HG03558 (cell line): ENCODE data around the gene RALB.

Source experiments
- ATAC-seq: cut with Tn5 transposase; IDR thresholded peaks from one replicate; pipeline ENCODE4 v1.9.1; 2021; ENCODE audit warnings: moderate number of reproducible peaks; ENCODE audit not compliant: unreplicated experiment; ENCODE audit errors: extremely low read depth

RALB gene, protein sequence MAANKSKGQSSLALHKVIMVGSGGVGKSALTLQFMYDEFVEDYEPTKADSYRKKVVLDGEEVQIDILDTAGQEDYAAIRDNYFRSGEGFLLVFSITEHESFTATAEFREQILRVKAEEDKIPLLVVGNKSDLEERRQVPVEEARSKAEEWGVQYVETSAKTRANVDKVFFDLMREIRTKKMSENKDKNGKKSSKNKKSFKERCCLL

DNA sequence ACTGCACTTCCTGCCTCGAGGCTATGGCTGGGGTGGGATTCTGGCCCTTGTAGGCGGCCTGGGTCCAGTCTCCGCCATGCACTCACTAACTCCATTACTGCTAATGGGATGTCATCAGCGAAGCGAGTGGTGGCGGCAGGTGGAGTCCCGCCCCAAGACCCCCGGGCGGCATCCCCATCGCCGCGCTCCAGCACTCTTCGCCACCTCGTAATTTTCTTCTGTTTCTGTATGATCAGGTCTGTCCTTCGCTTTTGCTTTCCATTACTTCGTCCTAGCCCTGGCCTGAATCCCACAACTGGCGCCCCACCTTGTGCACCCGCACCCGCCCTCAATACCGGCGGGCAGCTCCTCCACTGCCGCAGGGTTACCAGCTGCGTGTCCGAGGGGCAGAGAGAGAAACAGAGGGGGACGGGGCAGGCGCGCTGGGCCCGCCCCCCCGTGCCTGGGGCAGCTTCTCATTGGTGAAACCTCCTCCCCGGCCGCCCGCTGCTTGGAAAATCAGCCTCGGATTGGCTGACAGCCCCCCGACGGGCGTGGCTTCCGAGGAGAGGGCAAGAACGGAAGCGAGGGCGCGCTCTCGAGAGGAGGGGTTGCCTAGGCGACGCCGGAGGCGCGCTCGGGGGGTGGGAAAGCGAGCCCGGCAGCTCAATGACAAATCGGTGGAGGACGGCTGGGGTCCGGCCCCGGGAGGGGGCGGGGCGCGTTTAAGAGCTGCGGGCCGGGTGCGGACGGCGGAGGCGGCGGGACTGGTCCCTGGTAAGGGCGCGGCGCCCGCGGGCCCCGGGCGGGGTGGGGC, at the start of gene RALB:
RALB (plus strand) TSS at position 628 of the 796 bp plus-strand sequence. CDS start 25,813 bp downstream, outside the sequence.
- peak; percentile 70 for ATAC-seq

DNA sequence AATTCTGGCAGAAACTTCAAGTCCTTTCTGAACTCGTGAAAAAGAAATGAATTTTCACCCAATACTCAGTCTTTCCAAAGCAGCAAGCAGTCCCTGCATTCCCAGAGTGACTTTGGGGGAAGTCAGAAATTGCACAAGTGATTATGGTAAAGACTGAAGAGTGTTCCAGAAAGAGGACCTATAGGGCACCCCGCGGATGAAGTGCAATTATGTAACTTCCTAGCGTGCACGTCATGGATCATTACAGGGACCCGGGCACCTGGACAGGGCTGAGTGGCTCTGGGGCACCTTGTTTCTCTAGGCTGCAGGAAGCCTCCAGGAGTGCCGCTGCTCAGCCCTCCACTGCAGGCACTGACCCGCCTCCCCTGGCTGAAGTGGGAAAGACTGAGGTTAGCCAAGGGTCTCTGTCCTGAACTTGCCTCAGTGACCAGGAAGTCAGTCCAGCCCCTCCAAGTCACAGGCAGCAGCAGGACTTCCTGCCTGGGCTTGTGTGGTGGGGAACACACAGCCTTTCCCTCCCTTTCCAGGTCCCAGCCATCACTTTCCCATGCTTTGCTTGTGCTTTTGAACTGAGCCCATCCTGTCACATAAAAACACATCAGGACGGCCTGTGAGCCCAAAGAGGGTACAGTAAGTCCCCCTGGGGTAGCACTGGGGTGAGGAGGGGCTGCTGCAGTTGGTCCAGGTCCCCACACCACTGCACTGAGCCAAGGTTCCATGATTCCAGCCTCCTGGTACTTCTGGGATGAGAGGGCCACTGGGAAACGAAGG, 49.2 kb upstream of the RALB start:
- ATAC-seq, result no peak

DNA sequence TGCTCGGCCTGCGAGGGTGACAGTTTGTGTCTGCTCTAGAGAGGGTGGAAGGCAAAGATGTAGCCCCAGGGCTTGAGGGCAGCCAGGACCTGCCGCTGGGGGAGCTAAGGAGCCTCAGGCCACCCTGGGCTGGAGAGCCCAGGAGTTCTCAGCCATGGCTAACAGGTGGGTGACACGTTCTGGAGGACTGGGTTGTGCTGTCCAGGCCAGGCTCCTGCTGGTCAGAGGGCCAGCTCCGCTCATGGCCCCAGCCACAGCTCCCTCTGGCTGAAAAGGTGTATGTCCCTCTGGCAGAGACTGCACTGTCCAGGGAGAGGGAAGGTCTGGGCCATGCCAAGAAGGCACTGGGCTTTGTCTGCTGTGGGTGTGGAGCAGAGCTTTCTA, 48.6 kb upstream of the RALB start:
- ATAC-seq, result no peak

DNA sequence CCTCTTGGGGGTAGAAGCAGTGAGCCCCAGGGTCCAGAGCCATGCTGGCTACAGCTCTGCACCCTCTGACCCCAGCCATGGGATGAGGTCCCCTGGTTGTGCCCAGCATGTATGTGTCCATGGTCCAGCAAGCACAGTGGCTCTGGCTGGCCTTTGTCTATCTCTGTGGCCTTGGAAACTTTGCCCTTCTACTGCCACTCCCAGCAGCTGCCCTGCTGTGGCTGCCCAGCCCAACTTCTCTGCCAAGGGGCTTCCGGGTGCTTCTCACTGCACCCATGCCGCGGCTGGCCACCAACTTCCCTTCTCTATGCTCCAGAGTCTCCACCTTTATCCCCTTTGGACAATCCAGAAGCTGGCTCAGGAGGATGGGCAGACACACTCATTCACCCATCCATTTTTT, 48.2 kb upstream of the RALB start:
- ATAC-seq, result no peak

DNA sequence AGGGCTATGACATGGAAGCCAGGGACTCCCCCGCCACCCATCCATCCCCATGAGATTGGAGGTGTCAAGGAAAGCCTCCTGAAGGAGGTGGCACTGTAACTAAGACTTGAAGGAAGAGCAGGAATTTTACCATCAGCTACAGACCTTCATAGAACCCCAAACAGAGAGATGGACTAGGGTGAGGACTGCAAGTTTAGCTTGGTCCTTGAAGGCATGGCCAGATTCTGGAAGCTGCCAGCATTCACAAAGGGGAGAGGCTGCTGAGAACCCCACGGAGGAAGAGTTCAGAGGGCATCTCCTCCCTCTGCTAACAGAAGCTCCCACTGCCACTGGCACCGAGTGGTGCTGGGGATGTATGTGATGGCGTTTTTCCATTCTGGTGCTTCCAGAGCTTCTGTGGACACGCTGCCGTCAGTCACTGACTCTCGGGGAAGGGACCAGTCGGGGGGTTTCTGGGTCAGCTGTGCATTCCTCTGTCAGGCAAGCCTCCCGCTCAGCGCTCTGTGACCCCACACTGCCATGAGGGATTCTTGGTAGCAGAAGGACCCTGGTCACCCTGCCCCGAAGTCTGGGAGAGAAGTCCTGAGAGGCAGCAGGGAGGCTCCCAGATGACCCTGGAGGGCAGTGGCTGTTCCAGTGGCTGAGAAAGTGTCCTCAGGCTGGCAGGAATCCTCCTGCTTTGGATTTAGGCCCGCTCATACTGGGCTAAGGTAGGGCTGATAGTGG, 47.5 kb upstream of the RALB start:
- ATAC-seq, result no peak

DNA sequence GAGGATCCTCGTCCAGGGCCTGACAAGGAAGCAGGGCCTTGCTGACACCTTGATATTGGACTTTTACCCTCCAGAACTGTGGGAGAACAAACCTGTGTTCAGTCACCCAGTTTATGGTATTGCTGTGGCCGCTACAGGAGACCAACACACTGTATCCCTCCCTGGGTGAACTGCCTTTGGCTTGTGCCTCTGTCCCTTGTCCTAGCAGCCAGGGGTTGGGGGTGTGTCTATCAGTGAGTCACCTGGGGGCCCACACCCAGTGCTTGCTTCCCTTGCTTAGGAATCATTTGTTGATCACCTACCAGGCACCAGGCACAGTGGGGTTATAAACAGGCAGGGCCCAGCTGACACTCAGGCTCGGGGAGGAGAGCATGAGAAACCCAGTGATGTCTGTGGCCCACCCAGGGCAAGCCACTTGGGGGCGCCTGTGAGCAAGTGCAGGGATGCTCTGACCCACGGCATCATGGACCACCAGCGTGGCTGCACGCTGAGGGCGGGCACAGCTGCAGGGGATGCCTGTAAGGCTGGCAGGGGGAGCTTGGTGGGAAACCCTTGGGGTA, 46.5 kb upstream of the RALB start:
- ATAC-seq, result no peak

DNA sequence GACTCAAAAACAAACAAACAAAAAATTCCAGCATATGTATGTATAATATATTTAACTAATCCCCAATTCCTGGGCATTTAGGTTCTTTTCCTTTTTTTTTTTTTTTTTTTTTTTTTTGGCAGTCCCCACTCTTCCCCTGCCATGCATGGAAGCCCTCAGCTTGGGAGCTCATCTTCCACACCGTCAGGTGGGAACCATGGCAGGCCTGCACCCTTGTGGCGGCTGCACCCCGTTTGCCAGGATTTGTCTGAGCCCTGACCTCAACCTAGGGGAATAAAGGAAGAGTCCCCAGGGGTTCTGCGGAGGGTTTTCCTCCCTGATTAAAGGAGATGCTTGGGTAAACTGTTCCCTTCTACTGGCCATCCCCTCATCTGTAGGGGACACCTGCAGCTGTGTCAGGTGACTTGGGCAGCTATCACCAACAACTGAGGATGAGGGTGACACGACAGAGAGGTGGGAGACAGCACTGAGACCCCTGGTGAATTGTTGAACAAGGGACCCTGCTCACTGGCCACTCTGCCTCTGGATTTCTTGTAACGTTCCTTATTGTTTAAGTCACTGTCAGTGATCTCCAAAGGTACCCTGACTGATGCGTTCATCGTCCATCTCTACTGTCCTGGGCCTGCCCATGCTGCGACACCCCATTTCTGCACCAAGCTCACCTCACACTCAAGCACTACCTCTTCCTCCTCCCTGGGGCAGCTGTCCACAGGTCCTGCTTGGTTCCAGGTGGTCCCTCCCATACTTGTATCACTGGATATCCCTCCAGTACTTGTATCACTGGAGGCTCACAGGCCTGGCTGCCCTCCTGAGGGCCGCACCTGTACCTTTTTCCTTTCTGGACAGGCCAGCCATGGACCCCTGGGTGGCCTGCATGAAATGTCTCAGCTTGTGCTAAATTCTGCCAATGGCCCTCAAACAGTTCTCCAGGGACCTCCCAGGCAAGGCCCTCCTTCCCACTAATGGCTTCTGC, 44.0 kb upstream of the RALB start:
- no peak for ATAC-seq

DNA sequence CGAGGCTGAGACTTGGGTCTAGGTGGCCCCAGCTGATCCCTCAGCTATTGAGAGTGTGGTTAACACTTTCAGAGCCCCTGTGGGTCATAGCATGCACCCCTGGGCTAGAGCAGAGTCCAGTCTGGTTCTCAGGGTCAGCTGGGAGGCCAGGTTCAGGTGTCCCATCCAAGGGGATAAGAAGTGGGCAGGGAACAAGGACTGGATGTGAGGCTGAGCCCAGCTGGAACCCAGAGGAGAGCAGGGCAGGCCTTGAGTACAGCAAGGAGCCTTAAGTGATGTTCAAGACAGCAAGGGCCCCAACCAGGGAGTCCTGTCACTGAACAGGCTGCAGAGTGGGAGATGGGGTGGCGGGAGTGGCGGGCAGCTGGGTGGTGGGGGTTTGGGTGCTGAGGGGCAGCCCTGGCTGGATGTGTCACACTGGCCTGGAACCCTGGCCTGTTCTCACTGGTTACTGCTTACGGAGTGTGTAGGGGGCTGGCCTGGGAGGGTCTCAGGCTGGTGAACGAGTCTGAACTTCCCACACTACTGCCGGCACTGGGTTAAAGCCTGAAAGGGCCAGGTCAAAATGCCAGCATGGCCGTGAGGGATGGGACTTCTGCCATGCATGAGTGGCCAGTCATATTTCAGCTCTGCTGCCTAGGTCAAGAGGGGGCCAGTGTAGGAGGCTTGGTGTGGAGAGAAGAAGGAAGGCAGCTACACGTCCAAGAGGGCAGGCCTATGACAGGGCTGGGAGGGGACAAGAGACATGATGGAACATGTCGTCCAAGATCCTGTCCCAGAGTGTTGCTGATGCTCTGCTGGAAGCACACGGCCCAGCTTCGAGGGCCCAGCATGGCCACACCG, 43.0 kb upstream of the RALB start:
- no peak for ATAC-seq

DNA sequence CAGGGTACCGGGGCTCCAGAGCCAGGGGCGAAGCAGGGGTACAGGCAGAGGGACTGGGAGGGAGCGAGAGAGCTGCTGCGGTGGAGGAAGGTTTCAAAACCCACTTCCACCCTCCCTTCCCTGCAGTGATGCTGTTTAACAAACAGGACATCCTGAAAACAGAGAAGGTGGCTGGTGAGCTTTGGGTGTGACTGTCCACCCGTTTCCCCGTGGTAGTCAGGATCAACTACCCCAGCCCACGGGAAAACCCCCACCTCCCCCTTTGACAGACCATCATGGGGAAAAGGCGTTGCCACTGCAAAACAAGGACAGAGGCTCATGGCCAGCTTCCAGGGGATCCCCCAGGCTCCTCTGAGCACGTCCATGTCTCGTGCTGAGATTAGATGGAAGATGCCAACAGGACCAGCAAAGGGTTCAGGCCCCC, 42.4 kb upstream of the RALB start:
- ATAC-seq, result no peak

DNA sequence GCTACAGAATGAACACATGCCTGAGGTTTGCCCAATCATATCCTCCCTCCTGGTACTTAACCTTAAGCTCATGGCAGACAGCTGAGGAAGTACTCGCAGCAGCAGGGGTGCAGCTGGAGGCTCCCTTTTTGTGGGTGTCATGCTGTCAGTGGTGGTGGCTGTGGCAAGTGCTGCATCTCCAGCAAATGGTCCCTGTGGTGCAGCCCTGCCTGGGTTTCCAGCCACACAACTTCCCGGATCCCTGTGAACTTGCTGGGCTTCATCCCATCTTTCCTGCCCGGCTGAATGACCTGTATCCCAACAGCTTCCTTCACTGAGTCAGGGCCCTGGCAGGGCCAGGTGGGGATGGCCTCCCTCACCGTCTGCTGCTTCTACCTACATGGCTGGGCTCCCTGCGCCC, 34.5 kb upstream of the RALB start:
- ATAC-seq, result no peak

DNA sequence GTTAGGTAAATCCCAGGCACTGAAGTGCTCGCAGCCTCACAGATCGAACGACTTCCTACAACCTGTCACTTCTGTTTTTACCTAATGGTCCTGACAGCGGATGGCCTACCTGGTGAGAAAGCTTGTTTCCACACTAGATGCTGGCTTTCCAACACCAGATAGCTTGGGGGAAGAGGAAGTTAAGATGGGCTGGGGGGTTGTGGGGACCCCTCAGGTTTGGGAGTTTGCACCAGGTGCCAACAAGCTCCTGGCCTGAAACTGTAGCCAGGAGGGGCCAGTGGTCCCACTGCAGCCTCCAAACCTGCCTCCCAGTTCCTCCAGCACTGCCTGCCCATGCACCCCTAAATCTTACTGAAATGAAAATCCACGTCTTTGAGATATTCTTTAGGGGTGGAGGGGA, 33.4 kb upstream of the RALB start:
- no peak for ATAC-seq

DNA sequence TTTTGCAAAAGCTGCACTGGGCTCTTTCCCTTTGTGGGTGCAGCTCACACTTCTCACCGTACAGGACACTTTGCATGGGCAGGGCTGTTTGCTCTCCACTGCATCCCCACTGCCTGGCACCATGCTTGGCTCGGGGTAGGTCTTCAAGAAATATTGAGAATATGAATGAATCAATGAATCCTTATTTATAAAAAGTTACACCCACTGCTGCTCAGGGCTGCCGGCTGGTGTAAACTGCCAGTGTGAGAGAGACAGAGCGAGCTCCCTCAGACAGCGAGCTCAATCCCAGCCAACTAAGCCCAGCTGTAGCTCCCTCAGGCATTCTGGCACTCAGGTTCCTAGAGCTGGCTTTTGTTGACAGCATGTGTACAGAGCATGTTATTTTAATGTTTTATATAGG, 32.9 kb upstream of the RALB start:
- ATAC-seq, result no peak

DNA sequence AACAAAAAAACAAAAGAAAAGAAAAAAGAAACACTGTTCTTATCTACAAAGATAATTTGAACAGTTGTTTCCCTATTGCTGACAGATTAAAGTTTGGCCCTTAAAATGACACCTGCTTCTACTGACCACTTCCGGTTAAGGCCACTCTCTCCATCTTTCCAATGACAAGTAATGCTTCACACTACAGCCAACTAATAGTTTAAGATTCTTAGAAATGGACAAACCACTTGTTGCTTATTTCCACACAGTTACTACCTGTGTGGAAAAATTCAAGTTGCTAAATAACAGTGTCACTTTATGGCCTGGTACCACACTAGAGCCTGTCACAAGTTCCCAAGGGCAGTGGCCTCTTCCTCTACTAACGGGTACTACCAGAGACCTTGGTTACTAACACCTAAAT, 31.9 kb upstream of the RALB start:
- ATAC-seq, result no peak

DNA sequence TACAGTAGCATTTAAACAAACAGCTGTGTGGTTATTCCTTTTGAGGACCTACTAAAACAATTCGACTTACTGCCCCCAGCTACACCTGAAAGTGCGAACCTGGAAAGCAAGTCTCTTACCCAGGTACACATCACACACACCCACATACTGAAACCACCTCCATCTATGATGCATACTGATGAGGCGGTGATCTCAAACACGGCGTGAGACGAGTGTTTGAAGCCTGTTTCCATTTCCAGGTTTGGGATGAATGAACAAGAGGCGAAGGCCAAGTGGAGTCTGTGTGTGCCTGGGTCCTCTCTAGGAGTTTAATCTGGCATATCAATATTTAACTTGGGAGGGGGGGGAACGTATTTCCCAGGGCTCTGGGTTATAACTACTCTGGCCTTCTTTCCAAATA, 31.0 kb upstream of the RALB start:
- no peak for ATAC-seq

DNA sequence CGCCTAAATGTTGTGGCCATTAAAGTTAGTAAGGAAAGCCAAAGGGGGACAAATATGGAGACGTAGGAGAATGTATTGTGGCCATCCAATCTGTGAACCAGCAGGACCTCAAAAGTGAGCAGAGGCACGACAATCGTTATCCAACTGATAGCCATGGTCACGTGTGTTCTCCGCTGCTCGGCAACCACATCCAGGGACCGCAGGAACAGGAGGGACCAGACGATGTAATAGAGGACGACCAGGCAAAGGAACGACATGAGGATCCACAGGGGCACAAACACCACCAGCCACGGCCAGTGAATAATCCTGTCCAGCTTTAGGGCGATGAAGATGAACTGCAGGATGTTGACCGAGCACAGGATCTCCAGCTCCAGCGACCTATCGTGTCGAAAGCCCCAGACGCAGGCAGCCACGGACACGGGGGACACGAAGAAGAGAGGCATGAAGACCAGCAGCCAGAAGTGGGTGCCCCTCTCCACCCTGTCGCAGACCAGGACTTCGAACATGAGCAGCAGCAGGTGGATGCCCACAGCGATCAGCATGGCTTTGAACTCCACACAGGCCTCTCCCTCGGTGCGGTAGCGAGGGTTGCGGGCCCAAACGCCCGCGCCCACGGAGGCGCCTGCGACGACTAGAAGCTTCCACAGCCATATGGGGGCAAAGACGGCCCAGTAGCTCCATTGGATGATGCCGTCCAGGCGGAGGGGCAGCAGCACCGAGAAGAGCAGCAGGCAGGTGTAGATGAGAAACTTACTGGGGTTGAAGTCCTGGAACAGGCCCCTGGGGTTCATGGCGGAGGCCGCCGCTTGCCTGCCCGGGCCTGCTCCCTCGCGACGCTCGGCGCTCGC, 30.2 kb upstream of the RALB start:
- no peak for ATAC-seq

DNA sequence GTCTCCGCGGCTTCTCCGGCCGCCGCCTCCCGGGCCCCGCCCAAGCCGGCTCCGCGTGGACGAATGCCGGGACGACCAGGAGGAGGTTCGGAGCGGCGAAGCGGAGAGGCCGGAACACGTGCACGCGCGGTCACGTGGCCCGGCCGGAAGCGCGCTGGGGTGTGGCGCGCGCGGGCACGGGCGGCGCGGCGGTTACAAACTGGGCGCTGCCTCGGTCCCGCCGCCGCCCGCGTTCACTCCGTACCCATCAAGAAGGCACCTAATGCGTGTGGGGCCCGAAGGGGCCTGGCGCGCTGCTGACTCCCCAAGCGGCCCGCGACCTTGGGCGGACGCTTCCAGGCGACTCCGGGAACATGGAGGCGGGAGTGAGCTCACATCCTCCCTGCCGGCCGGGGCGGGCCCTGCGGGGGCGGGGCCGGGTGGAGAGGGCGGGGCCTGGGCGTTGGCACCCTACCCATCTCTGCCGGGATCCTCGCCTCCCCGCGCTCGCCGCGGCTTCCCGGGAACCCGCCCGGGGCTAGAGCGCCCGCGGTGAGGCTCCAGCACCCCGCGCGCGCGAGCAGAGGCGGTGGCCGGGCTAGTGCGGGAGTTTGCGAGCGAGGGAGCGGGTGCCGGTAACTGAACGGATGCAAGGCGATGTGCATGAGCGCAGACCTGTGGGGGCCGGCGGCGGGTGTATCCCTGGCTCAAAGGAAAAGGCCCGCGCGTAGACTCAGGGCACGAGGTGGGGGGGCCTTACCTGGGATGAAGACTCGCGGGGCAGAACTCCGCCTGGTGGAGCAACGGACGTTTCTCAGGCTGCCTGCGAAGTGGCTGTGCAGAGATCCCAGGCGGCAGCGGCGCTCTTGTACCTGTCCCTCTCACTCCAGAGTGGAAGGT, 29.4 kb upstream of the RALB start, which contains the start of gene TMEM185B:
TMEM185B (minus strand) TSS at position 367 of the 879 bp plus-strand sequence. CDS start 424 bp downstream, outside the sequence.
- ATAC-seq, result peak; percentile 55
